GM19324 (cell line): ENCODE results near the gene GRAP2.
"Not testable (repeated sequence)": the region's sequence is repeated elsewhere in the genome, so short reads cannot be mapped to it uniquely, and the experiment has no call there.

Experiments used
- ATAC-seq: cut with Tn5 transposase; IDR thresholded peaks from one replicate; pipeline ENCODE4 v1.9.1; 2021; ENCODE audit warnings: mild to moderate bottlenecking, moderate library complexity; ENCODE audit not compliant: unreplicated experiment, low FRiP score

Gene GRAP2

GRCh38 chr22:39896313-39896996 is 4.4 kb upstream of the GRAP2 start:
- ATAC-seq = no peak

- no peak for ATAC-seq
These were observed 3.0 kb upstream of the GRAP2 start for GRCh38 chr22:39897841-39898240.

GRCh38 chr22:39898997-39899396 is 1.9 kb upstream of the GRAP2 start:
- peak; percentile 64 for ATAC-seq

GRCh38 chr22:39901565-39902146 is 772 bp downstream of the GRAP2 start:
- ATAC-seq = no peak

DNA sequence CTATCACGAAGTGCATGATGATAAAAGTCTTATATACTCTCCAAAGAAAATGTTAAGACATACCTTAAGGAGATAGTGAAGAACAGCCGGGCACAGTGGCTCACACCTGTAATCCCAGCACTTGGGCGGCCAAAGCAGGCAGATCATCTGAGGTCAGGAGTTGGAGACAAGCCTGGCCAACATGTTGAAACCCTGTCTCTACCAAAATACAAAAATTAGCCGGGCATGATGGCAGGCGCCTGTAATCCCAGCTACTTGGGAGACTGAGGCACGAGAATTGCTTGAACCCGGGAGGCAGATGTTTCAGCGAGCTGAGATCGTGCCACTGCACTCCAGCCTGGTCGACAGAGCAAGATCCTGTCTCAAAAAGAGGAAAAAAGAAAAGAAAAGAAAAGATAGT is 3.1 kb downstream of the GRAP2 start:
- ATAC-seq = not testable (repeated sequence)

GRCh38 chr22:39904862-39905261 is 4.0 kb downstream of the GRAP2 start:
- no peak for ATAC-seq

- ATAC-seq = no peak
These were observed 4.8 kb downstream of the GRAP2 start for GRCh38 chr22:39905687-39906086.

DNA sequence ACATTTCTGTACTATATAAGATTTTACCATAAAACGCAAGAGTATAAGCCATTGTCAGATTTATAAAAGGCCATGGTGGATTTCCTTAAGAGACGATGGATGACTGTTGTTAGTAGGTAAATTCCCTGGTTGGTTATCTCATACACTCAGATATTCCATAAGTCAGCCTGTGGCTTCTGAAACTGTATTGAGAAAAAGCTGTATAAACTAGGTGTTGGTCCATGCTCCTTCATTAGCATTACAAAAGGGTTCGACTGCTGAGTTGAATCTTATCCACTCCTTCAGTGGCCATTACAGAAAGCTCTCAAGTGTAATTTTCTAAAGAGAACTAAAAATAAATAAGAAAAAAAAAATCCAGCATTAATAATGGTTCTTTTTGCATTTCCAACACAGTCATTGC is 5.3 kb downstream of the GRAP2 start:
- ATAC-seq = no peak

DNA sequence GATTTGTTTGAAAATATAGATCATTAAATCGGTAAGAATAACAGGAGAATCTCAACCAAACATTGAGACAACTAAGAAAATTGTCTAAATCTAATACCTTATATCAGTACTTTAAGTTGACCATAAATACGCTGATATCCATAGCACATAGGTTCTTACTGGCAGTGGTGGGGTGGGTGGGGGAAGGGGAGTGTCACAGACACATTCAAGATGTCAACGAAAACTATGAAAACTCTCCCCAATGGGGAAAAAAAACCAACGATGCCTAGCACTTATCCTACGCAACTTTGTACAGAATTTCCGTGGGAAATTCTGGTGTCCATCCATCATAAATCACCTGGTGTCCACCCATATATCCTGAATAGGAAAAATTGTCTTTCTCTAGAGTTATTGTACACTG is 6.2 kb downstream of the GRAP2 start:
- ATAC-seq = no peak

- ATAC-seq = no peak
These were observed 6.8 kb downstream of the GRAP2 start for GRCh38 chr22:39907605-39908097.

GRCh38 chr22:39908136-39908535 is 7.3 kb downstream of the GRAP2 start:
- no peak for ATAC-seq

GRCh38 chr22:39908737-39909136 is 7.9 kb downstream of the GRAP2 start:
- ATAC-seq = no peak

- no peak for ATAC-seq
These were observed 10.2 kb downstream of the GRAP2 start for GRCh38 chr22:39910876-39911613.

DNA sequence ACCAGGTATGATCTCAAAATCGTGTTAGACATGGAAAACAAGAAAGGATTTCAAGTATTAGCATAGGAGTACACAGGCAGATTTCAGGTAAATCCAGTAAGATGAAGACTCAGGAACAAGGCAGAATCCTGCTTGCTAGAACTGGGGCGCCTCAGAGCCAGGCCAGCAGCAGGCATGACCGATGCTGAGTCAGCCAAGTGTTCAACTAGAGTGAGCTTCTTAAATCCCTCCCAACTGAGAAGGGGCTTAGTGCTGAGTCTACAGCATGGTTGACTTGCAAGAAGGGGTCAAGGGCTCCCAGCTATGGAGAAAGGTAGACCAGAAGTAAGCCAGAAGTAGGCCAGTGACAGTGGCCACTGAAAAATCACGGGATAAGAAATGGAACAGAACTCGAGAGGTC is 12.4 kb downstream of the GRAP2 start:
- no peak for ATAC-seq

GRCh38 chr22:39913886-39914285 is 13.0 kb downstream of the GRAP2 start:
- ATAC-seq = no peak

GRCh38 chr22:39914584-39914983 is 13.7 kb downstream of the GRAP2 start:
- no peak for ATAC-seq

DNA sequence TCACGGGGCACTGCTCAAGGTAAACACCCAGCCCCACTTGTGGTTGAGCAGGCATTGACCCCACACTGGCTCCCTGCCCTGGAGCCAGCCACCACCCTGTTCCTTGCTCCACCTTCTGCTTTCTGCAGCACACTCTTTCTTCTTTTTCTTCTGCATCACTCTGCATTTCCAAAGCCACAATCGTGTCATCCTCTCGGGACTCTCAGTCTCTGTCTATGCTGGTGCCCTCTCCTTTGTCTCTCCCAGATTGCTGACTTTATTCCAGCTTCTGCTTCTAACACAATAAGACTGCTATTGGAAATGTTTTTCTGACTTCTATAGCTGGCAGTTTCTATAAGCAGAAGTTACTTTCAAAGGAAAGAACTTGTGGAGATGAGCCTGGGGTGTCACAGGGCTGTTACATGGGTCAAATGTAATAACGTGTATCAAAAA is 14.4 kb downstream of the GRAP2 start:
- ATAC-seq = no peak

DNA sequence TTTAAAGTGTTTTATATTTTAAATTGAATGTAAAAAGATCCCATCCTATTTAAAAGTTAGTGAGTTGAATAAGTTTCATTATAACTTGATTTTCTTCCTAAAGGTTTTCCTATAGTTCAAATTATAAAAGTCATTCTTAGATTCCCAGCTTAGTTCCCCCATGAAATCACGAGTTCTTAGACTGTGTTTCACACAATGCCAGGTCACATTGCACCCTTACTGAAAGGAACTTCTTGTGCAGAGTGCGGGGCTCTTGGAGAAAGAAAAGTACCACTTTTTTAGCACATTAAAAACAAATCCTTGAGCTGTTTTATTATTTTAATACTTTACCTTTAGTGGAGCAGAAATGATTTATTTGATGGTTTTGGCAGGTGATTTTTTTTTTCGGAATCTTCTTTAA is 15.6 kb downstream of the GRAP2 start:
- ATAC-seq = no peak

- no peak for ATAC-seq
These were observed 16.3 kb downstream of the GRAP2 start for GRCh38 chr22:39917197-39917643.

DNA sequence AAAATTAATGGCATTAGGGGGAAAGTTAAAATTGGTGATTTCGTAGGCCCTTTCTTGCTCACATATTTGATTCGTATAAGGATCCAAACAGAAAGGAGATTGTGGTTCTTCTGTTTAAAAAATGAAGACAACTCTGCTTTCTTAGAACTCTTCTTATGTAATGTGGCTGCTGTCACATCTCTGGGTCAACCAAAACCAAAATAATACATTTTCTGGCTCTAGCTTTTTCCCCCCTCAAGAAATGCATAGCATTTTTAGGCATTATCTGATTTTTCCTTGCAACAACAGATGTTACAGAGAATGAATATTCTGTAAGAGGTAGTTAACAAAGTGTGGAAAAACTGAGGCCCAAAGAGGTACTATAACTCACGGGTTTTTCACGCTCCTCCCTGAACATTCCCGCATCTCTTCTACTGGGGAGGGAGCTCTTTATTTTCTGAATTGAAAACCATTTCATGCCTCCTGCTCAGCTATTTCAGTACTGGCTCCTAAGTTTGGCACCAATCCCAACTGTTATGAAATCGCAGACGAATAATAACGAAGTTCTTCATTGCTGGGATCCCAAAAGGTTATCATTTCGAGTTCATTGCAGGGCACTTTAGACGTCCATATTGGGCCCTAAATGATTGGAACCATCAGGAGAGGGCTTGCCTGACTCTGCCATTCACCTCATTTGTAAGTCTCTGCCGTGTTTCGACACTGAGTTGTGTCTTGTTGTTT is 17.1 kb downstream of the GRAP2 start:
- no peak for ATAC-seq
